Eye (tissue), 1 donor: ENCODE measurements around the gene FAM53B.

Source experiments
- DNase-seq: peaks from one replicate; pipeline ENCODE4 v3.0.0-alpha.2; 2015

Gene FAM53B

GRCh38 chr10:124677749-124678556, 66.2 kb downstream of the FAM53B start:
- peak; percentile 57 for DNase-seq

GRCh38 chr10:124677293-124677699, 66.9 kb downstream of the FAM53B start:
- DNase-seq = no peak

GRCh38 chr10:124676416-124677062, 67.6 kb downstream of the FAM53B start:
- DNase-seq = peak; percentile 49

GRCh38 chr10:124675824-124676223, 68.4 kb downstream of the FAM53B start:
- DNase-seq = no peak

- DNase-seq = no peak
These were observed 68.9 kb downstream of the FAM53B start for GRCh38 chr10:124675261-124675660.

- DNase-seq = peak; percentile 67
These were observed 69.4 kb downstream of the FAM53B start for GRCh38 chr10:124674768-124675222.

- DNase-seq = peak; percentile 76
These were observed 72.0 kb downstream of the FAM53B start for GRCh38 chr10:124672181-124672638.

GRCh38 chr10:124671486-124672075, 72.6 kb downstream of the FAM53B start:
- DNase-seq = peak; percentile 39

- peak; percentile 79 for DNase-seq
These were observed 73.3 kb downstream of the FAM53B start for GRCh38 chr10:124670849-124671248.

GRCh38 chr10:124669824-124670654, 74.1 kb downstream of the FAM53B start:
- DNase-seq = no peak

- no peak for DNase-seq
These were observed 74.9 kb downstream of the FAM53B start for GRCh38 chr10:124669141-124669823.

- no peak for DNase-seq
These were observed 75.6 kb downstream of the FAM53B start for GRCh38 chr10:124668517-124669051.

GRCh38 chr10:124667425-124668345, 76.5 kb downstream of the FAM53B start:
- peak; percentile 30 for DNase-seq

GRCh38 chr10:124666494-124666893, 77.7 kb downstream of the FAM53B start:
- no peak for DNase-seq

GRCh38 chr10:124665980-124666379, 78.2 kb downstream of the FAM53B start:
- DNase-seq = no peak

- DNase-seq = no peak
These were observed 78.6 kb downstream of the FAM53B start for GRCh38 chr10:124665558-124665957.

GRCh38 chr10:124665091-124665490, 79.1 kb downstream of the FAM53B start:
- no peak for DNase-seq

- no peak for DNase-seq
These were observed 80.3 kb downstream of the FAM53B start for GRCh38 chr10:124663766-124664360.

GRCh38 chr10:124663228-124663627, 81.0 kb downstream of the FAM53B start:
- DNase-seq = no peak

GRCh38 chr10:124661660-124662180, 82.5 kb downstream of the FAM53B start:
- no peak for DNase-seq
